Measurements from ENCODE around the gene LENEP.

DNA sequence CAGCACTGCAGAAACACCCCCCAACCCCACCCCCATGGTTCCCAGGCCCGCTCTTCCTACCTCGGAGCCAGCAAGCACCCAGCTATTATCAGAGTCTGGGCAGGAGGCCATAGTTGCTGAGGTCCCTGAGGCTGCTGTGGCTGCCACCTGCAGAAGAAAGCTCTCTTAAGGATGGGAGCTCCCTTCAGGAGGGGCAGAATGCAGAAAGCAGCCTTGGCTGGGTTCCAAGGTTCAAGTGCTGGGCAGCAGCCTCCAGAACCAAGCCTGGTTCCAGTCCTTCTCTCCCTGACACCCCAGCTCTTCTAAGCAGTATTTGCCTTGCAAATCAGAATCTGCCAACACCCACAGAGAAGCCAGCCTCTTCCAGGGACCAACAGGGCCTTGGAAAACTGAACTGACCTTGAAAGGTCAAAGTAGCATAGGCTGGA is 39.8 kb upstream of the LENEP start:
- no peak for TF ChIP-seq EZH2 (IDR thresholded peaks at IDR 0.05; ENCODE audit: low read length, missing control alignments)
- TF ChIP-seq, protein P1, sequence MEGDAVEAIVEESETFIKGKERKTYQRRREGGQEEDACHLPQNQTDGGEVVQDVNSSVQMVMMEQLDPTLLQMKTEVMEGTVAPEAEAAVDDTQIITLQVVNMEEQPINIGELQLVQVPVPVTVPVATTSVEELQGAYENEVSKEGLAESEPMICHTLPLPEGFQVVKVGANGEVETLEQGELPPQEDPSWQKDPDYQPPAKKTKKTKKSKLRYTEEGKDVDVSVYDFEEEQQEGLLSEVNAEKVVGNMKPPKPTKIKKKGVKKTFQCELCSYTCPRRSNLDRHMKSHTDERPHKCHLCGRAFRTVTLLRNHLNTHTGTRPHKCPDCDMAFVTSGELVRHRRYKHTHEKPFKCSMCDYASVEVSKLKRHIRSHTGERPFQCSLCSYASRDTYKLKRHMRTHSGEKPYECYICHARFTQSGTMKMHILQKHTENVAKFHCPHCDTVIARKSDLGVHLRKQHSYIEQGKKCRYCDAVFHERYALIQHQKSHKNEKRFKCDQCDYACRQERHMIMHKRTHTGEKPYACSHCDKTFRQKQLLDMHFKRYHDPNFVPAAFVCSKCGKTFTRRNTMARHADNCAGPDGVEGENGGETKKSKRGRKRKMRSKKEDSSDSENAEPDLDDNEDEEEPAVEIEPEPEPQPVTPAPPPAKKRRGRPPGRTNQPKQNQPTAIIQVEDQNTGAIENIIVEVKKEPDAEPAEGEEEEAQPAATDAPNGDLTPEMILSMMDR (conservative IDR thresholded peaks at IDR 0.05 in 1 of 2, IDR thresholded peaks at IDR 0.05 in 1 of 2; ENCODE audit: low read depth in 1 of 2, low read length in 2 of 2): no peak
